Cerebellar cortex (tissue), 1 donor: Measurements from ENCODE around the gene RESF1.

Source experiments
- DNase-seq: peaks from one replicate; pipeline ENCODE4 v3.0.0-alpha.2; 2015; ENCODE audit warnings: low spot score

The RESF1 gene

GRCh38 chr12:31958569-31959160, 550 bp upstream of the RESF1 start:
- no peak for DNase-seq

GRCh38 chr12:31959701-31960391, 631 bp downstream of the RESF1 start:
- peak; percentile 66 for DNase-seq

- no peak for DNase-seq
Measured at GRCh38 chr12:31961137-31961536, 1.9 kb downstream of the RESF1 start.

GRCh38 chr12:31962076-31962475, 2.9 kb downstream of the RESF1 start:
- no peak for DNase-seq

GRCh38 chr12:31964280-31964679, 5.1 kb downstream of the RESF1 start:
- no peak for DNase-seq

GRCh38 chr12:31965090-31965489, 5.9 kb downstream of the RESF1 start:
- DNase-seq, result no peak

- peak; percentile 42 for DNase-seq
Measured at GRCh38 chr12:31966558-31967205, 7.5 kb downstream of the RESF1 start.

- no peak for DNase-seq
Measured at GRCh38 chr12:31967539-31967938, 8.3 kb downstream of the RESF1 start.

- no peak for DNase-seq
Measured at GRCh38 chr12:31970199-31970598, 11.0 kb downstream of the RESF1 start.

- DNase-seq, result no peak
Measured at GRCh38 chr12:31973818-31974217, 14.6 kb downstream of the RESF1 start.

GRCh38 chr12:31974673-31975072, 15.5 kb downstream of the RESF1 start:
- no peak for DNase-seq

GRCh38 chr12:31984806-31985591, 25.8 kb downstream of the RESF1 start:
- no peak for DNase-seq

- no peak for DNase-seq
Measured at GRCh38 chr12:31985832-31986231, 26.6 kb downstream of the RESF1 start.

GRCh38 chr12:31989571-31990362, 30.6 kb downstream of the RESF1 start:
- DNase-seq, result no peak

- DNase-seq, result no peak
Measured at GRCh38 chr12:31991146-31991545, 31.9 kb downstream of the RESF1 start.

- DNase-seq, result no peak
Measured at GRCh38 chr12:31991815-31992214, 32.6 kb downstream of the RESF1 start.

- DNase-seq, result no peak
Measured at GRCh38 chr12:31999692-32000091, 40.5 kb downstream of the RESF1 start.

- no peak for DNase-seq
Measured at GRCh38 chr12:32000373-32001005, 41.3 kb downstream of the RESF1 start.

- no peak for DNase-seq
Measured at GRCh38 chr12:32002848-32003493, 43.8 kb downstream of the RESF1 start.

GRCh38 chr12:32003654-32004053, 44.4 kb downstream of the RESF1 start:
- no peak for DNase-seq
